GM12892 (cell line): ENCODE data around the gene CISTR.
"Not testable (repeated sequence)": the region's sequence is repeated elsewhere in the genome, so short reads cannot be mapped to it uniquely, and the experiment has no call there.

Experiments used
- DNase-seq: peaks from one replicate; pipeline ENCODE4 v3.0.0; 2011; ENCODE audit not compliant: insufficient read length
- FAIRE-seq: peaks from 2 replicates; lab custom pipeline; 2011; peaks lifted over from hg19 to GRCh38; lab: Jason Lieb, UNC
- POLR2A ChIP-seq: IDR thresholded peaks from 2 replicates; pipeline ENCODE4 v1.6.1; 2011; ENCODE audit warnings: low read depth, low read length, control low read depth
- POLR2AphosphoS5 ChIP-seq: IDR thresholded peaks from 2 replicates; pipeline ENCODE4 v1.6.1; 2011; ENCODE audit warnings: low read depth, low read length, control low read depth
- TAF1 ChIP-seq: IDR thresholded peaks from 2 replicates; pipeline ENCODE4 v1.6.1; 2011; ENCODE audit warnings: low read depth, mild to moderate bottlenecking, control low read depth, low read length, borderline replicate concordance

Gene CISTR

GRCh38 chr12:53777936-53778644 is 26.3 kb upstream of the CISTR start:
- no peak for FAIRE-seq
- no peak for DNase-seq
- TF ChIP-seq TAF1 (no peak), POLR2AphosphoS5 (no peak), POLR2A (no peak)

GRCh38 chr12:53777412-53777811 is 25.6 kb upstream of the CISTR start:
- FAIRE-seq (no peak), DNase-seq (no peak)
- TF ChIP-seq TAF1 (no peak), POLR2A (no peak), POLR2AphosphoS5 (no peak)

GRCh38 chr12:53776872-53777271 is 25.1 kb upstream of the CISTR start:
- DNase-seq (no peak), FAIRE-seq (no peak)
- TF ChIP-seq POLR2A (no peak), POLR2AphosphoS5 (no peak), TAF1 (no peak)

DNA sequence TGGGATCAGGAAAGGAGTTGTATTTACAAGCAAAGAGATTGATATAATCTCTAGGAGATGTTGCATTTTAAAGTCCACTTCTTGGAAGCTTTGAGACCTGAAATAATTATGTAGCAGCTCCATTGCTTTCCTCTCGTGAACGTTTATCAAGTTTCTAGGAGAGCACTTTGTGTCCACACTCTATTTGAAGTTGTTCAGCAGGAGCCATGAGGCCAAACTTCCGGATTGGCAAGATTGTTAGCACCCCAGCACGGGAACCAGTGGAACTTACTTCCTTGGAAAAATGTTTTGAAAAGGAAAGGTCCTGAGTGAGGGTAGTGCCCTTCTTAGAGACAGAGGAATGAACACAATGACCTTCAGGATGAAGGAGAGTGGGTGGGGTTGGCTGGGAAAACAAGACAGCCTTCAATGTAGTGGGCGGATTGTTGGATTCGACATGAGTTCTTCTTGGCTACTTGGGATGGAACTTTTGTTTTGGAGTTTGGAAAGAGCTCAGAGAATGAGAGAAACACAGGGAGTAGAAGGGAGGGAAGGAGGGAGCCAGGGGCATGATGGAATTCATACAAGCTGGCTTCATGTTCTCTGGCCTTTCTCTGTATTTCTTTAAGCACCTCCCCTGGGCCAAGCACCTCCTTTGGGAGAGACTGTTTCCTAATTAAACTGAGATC is 23.8 kb upstream of the CISTR start:
- DNase-seq = no peak
- FAIRE-seq = no peak
- no peak for TF ChIP-seq TAF1
- TF ChIP-seq POLR2A = no peak
- TF ChIP-seq POLR2AphosphoS5 = no peak

GRCh38 chr12:53770281-53770680 is 18.5 kb upstream of the CISTR start:
- TF ChIP-seq POLR2AphosphoS5 = no peak
- DNase-seq (no peak), FAIRE-seq (no peak)

DNA sequence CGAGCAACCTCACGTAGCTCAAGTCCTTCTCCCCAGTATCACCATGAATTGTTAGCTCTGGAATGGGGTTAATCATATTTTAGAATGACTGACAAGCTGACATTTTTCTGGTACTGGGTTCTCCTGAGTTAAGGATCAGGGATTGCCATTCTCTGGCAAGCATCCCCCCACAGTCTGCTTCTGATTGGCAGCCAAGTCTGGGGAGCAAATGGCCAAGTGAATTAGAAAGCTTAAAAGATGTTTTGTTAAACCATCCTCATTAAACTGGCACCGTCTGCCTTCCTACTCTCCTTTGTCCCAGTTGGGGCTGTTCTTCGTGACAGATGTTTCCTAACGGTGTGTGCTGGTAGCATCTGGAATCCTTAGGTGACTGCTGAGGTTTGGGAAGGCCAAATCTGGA is 17.2 kb upstream of the CISTR start:
- DNase-seq = no peak
- TF ChIP-seq POLR2AphosphoS5 = no peak
- no peak for TF ChIP-seq POLR2A
- TF ChIP-seq TAF1 = no peak

DNA sequence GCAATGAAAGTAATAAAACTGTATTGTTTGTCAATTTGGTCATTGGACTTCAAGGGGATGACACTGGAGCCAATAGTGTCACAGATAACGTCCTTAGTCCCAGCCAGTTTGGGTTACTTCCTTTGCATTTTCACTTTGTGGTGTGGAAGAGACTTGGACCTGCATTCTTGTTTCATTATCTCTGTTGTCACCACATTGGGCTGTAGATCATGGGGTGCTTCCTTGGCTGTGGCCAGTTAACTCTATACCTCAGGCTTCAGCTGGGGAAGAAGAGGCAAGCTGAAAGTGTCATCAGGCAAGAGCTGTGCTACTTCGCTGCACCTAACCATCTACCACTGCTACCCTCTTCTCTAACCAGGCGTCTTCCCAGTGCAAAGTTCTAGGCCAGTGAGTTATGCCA is 15.1 kb upstream of the CISTR start:
- TF ChIP-seq TAF1 (no peak), POLR2AphosphoS5 (no peak), POLR2A (no peak)
- DNase-seq (no peak), FAIRE-seq (no peak)

More for the DNA sequence above, 17.2 kb upstream of the CISTR start:
- FAIRE-seq = no peak

DNA sequence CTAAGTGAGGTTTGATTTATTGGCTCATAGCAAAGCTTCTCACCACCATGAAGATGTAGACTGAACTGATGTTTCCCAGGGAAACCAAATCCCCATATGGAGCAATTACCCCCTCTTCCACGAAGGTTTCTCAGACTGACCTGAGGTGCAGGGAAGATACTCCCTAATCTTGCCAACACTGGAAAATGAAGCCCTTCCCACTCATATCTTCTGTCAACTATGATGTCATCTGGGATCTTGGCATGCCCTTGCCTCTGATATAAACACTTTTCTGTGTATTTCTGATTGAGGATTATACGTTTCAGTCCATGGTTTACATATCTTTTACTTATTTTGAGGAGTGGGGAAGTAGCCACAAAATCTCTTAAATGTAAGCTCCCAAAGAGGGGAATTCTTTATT is 14.1 kb upstream of the CISTR start:
- DNase-seq (no peak), FAIRE-seq (no peak)
- TF ChIP-seq POLR2AphosphoS5 (no peak), POLR2A (no peak), TAF1 (no peak)

- no peak for DNase-seq
- no peak for TF ChIP-seq POLR2AphosphoS5
- no peak for TF ChIP-seq POLR2A
- TF ChIP-seq TAF1 = no peak
- FAIRE-seq = no peak
Measured at GRCh38 chr12:53764615-53765014, 12.8 kb upstream of the CISTR start.

GRCh38 chr12:53762793-53763192 is 11.0 kb upstream of the CISTR start:
- DNase-seq, FAIRE-seq: not testable (repeated sequence)

GRCh38 chr12:53761306-53761705 is 9.5 kb upstream of the CISTR start:
- DNase-seq (no peak), FAIRE-seq (no peak)
- no peak for TF ChIP-seq TAF1
- TF ChIP-seq POLR2A = no peak
- no peak for TF ChIP-seq POLR2AphosphoS5

DNA sequence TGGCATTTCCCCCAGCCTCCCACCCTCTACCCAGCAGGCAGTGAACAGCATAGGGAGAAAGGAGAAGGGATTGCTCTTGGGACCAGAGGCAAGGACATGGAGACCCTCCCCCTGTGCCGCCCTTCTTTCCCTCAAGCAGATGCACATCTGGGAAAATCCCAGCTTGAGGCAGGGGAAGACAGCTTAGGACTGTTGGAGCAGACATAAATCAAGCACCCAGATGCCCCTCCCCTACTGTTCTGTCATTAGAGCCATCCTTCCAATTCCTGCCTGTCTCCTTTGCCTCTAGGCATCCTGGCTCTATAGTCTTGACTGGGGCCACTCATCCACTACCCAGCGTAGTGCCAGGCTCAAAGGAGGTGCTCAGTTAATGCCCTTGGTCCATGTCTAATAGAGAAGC is 7.5 kb upstream of the CISTR start:
- FAIRE-seq (no peak), DNase-seq (no peak)
- TF ChIP-seq TAF1 (no peak), POLR2AphosphoS5 (no peak), POLR2A (no peak)

GRCh38 chr12:53758730-53759103 is 6.9 kb upstream of the CISTR start:
- DNase-seq (no peak), FAIRE-seq (no peak)
- no peak for TF ChIP-seq POLR2A
- TF ChIP-seq TAF1 = no peak
- no peak for TF ChIP-seq POLR2AphosphoS5
